GM12878 (cell line): ENCODE measurements around the gene HSPA12A. TPM values are rescaled to one million over a fixed set of nuclear protein-coding genes. Genes with fewer than 3 reads are reported as not detected.

Experiments used
- ATAC-seq: fragments of 200-7000 bp; cut with Tn5 transposase; 3 replicates; pipeline ENCODE4 v1.9.1; 2020; ENCODE audit warnings: mild to moderate bottlenecking, moderate library complexity
- BruUV-seq: library from RNA; stranded (reverse); fragments of 400-500 nt; replicated peaks from 2 replicates; lab custom pipeline; 2021; lab: Mats Ljungman, UMichigan
- CTCF ChIA-PET: fragments of 300-600 bp; sonication (Branson Sonifier 250); formaldehyde crosslinking; extraction: SDS; loops from one replicate; lab custom pipeline; 2021; ENCODE audit warnings: inconsistent platforms; lab: Yijun Ruan, JAX
- POLR2A ChIA-PET: fragments of 350-600 bp; formaldehyde crosslinking; extraction: SDS; loops from one replicate; lab custom pipeline; 2021; ENCODE audit warnings: inconsistent platforms; lab: Charles Lee
- RAD21 ChIA-PET: fragments of 300-600 bp; sonication (Branson Sonifier 250); formaldehyde crosslinking; loops from one replicate; lab custom pipeline; 2023; ENCODE audit warnings: antibody characterized with exemption; ENCODE audit not compliant: unreplicated experiment; lab: Charles Lee
- SMC1A ChIA-PET: fragments of 300-600 bp; sonication (Branson Sonifier 250); formaldehyde crosslinking; loops from one replicate; lab custom pipeline; 2023; ENCODE audit not compliant: unreplicated experiment, uncharacterized antibody; lab: Charles Lee
- DNase-seq: peaks from one replicate; pipeline ENCODE4 v3.0.0-alpha.2; 2011; ENCODE audit warnings: low read depth, low spot score
- FAIRE-seq: peaks from 3 replicates; lab custom pipeline; 2011; peaks lifted over from hg19 to GRCh38; lab: Jason Lieb, UNC
- H2AFZ ChIP-seq: 2 replicates; pipeline ENCODE4 v1.6.0; 2011; ENCODE audit warnings: low read depth, low read length, control low read depth; ENCODE audit not compliant: control insufficient read depth
- H3K27ac ChIP-seq: 2 replicates; pipeline ENCODE4 v1.5.1; 2011; ENCODE audit warnings: control low read depth; ENCODE audit not compliant: control insufficient read depth, insufficient read depth
- H3K27me3 ChIP-seq, 2 experiments: replicated peaks in 1 of 2; 2 replicates each; pipeline versions ENCODE4 v1.6.0 to v1.6.1; 2011; ENCODE audit warnings: low read length in 1 of 2; ENCODE audit not compliant: control insufficient read depth in 2 of 2, insufficient read depth in 2 of 2
- H3K36me3 ChIP-seq, 2 experiments: 2 replicates each; pipeline ENCODE4 v1.5.1; 2011; ENCODE audit warnings: low read length in 1 of 2; ENCODE audit not compliant: control insufficient read depth in 2 of 2, insufficient read depth in 2 of 2
- H3K4me1 ChIP-seq: 2 replicates; pipeline ENCODE4 v1.6.1; 2011; ENCODE audit warnings: mild to moderate bottlenecking, low read length, moderate library complexity, mixed read lengths; ENCODE audit not compliant: control insufficient read depth, insufficient read depth
- H3K4me2 ChIP-seq: 2 replicates; pipeline ENCODE4 v1.6.0; 2011; ENCODE audit warnings: control low read depth; ENCODE audit not compliant: control insufficient read depth, insufficient read depth
- H3K4me3 ChIP-seq: fragments of 200-600 bp; sonication (generic); 2 replicates; pipeline ENCODE4 v1.5.1; 2016
- H3K79me2 ChIP-seq: 2 replicates; pipeline ENCODE4 v1.6.0; 2011; ENCODE audit warnings: low read length; ENCODE audit not compliant: control insufficient read depth, insufficient read depth
- H3K9ac ChIP-seq: 2 replicates; pipeline ENCODE4 v1.8.0; 2011; ENCODE audit warnings: low read length, control low read depth, mixed read lengths; ENCODE audit not compliant: control insufficient read depth, insufficient read depth
- H3K9me3 ChIP-seq: replicated peaks from 3 replicates; pipeline ENCODE4 v1.5.1; 2011; ENCODE audit warnings: mild to moderate bottlenecking, low read length; ENCODE audit not compliant: control insufficient read depth, insufficient read depth
- H4K20me1 ChIP-seq: 2 replicates; pipeline ENCODE4 v1.6.0; 2011; ENCODE audit not compliant: control insufficient read depth, insufficient read depth
- FOS ChIP-seq: IDR thresholded peaks from 3 replicates; pipeline ENCODE4 v1.6.1; 2011; ENCODE audit warnings: borderline replicate concordance; ENCODE audit not compliant: insufficient read length; ENCODE audit errors: extremely low read depth
- JUNB ChIP-seq: IDR thresholded peaks from 2 replicates; pipeline ENCODE4 v1.6.1; 2016; ENCODE audit warnings: antibody characterized with exemption, mild to moderate bottlenecking
- MYC ChIP-seq: IDR thresholded peaks from 2 replicates; pipeline ENCODE4 v1.6.1; 2011; ENCODE audit warnings: mild to moderate bottlenecking, low read length, moderate library complexity, inconsistent platforms; ENCODE audit not compliant: insufficient read depth, insufficient replicate concordance, insufficient read length, severe bottlenecking
- NFIC ChIP-seq: IDR thresholded peaks from 2 replicates; pipeline ENCODE4 v1.6.1; 2012; ENCODE audit warnings: low read depth, mild to moderate bottlenecking, inconsistent platforms, low read length, moderate library complexity
- POLR2A ChIP-seq: IDR thresholded peaks from 2 replicates; pipeline ENCODE4 v1.6.1; 2011; ENCODE audit warnings: low read depth, mild to moderate bottlenecking, low read length
- SMAD5 ChIP-seq: IDR thresholded peaks from 2 replicates; pipeline ENCODE4 v1.6.1; 2016; ENCODE audit warnings: antibody characterized with exemption, low read depth
- TCF12 ChIP-seq: IDR thresholded peaks from 2 replicates; pipeline ENCODE4 v1.6.1; 2011; ENCODE audit warnings: low read depth, mild to moderate bottlenecking, low read length
- ZNF24 ChIP-seq: fragments of 450-650 bp; IDR thresholded peaks from 2 replicates; pipeline ENCODE4 v1.6.1; 2017; ENCODE audit warnings: antibody characterized with exemption, mild to moderate bottlenecking
- WGBS: methylation state at CpG from one replicate; pipeline ENCODE4 v1.1.6; 2016; ENCODE audit warnings: low lambda C conversion rate; ENCODE audit not compliant: insufficient replicate concordance, insufficient coverage; ENCODE audit errors: missing lambda C conversion rate; 5-methylcytosine and 5-hydroxymethylcytosine counted together
- in situ Hi-C: fragments of 300-500 bp; cut with MboI; formaldehyde crosslinking; loops from 9 replicates; pipeline ENCODE4 v1.14.3; 2018; ENCODE audit warnings: mixed read lengths
- intact Hi-C: fragments of 100-400 bp; cut with micrococcal nuclease; formaldehyde crosslinking; loops from one replicate; pipeline ENCODE4 v1.14.2; 2022; ENCODE audit not compliant: unreplicated experiment
- polyA plus RNA-seq, 11 experiments: library from polyadenylated mRNA; depleted of rRNA in 4 of 11; unstranded in 6 of 11; stranded (reverse) in 5 of 11; fragments of >200 nt; fragmentation: Nextera tagmentation in 4 of 11; fragmentation: Illumina TruSeq in 1 of 11; extraction: Ambion mirVana in 4 of 11; extraction: Trizol in 1 of 11; gene quantifications; 1 replicate in 1 of 11; 2 replicates in 10 of 11; pipeline versions ENCODE4 v1.2.1 to v1.2.3, GENCODE V29; 2011 to 2016; ENCODE audit warnings: inconsistent platforms in 2 of 11, missing spikeins in 2 of 11, low read depth in 1 of 11
- total RNA-seq, 4 experiments: library from RNA; depleted of rRNA in 3 of 4; stranded (reverse); fragments of >200 nt in 3 of 4; fragmentation: Illumina TruSeq in 1 of 4; extraction: Trizol in 1 of 4; gene quantifications; 2 replicates each; pipeline versions ENCODE4 v1.2.1 to v1.2.3, GENCODE V29; 2013 to 2021

Gene HSPA12A
- total and polyA plus RNA-seq, 10 of the 15 experiments (the other 5 are each of a cell fraction or from before 2014, with no cell fraction given), result 0.90 to 20.2 (median 2.8) TPM

DNA sequence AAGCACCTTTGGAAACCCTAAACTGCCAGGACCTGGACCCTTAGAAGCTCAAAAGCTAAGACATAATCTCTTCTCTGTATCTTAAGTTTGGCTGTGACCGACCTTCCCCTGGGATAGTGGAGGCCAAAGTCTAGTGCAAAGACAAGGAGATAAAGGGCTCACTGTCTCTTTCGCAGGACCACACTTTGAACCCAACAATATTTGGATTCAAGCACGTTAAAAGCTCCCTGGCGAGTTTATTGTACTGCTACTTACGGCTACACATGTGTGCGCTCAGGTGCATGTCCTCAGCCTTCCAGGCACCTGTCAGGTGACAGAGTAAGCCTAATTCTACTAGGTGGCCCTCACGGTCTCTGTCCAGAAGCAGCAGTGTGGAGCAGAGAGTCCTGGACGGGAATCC lies 65.7 kb downstream of the HSPA12A start:
- ChIA-PET SMC1A (no interaction called here), CTCF (no interaction called here), RAD21 (no interaction called here), POLR2A (no interaction called here)
- Histone ChIP-seq H4K20me1 (no peaks in the 10 kb centered on the region), H3K4me3 (no peak overlapping the region), H3K9me3 (no peaks in the 10 kb centered on the region), H3K4me1 (no peaks in the 10 kb centered on the region), H3K36me3 (no peaks in the 10 kb centered on the region), H2AFZ (no peak overlapping the region), H3K9ac (no peak overlapping the region), H3K27ac (no peak overlapping the region), H3K4me2 (no peak overlapping the region), H3K27me3 (no peaks in the 10 kb centered on the region; a peak in 1 of 4 replicates), H3K79me2 (no peaks in the 10 kb centered on the region)
- intact Hi-C loops, result no loop called here
- ATAC-seq (no peak), DNase-seq (no peak), FAIRE-seq (no peak)
- WGBS, result 13% methylated on average over 8 of the region's 8 CpGs
- BruUV-seq, result no TSS peak
- no peak for TF ChIP-seq NFIC
- no peak for TF ChIP-seq ZNF24
- no peak for TF ChIP-seq MYC
- no peak for TF ChIP-seq SMAD5
- no peak for TF ChIP-seq FOS
- no peak for TF ChIP-seq POLR2A
- TF ChIP-seq TCF12, result no peak
- in situ Hi-C loops, result no loop called here

DNA sequence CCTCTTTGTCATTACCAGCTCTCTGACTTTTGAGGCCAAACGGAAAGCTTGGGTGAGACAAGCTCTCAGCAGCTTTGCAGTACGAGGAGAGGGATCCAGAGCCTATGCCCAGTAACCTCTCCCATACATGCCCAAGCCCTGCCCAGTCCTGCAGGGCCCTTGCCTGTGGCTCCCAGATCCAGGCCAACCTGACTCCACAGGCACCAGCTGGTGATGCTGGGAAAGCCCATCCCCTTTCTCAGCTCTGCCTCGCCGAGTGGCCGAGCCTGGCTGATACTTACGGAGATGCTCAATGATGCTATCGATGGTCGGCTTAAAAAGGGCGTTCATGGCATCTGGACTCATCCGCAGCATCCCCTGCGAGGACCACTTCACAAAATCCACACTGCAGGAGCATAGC lies 66.2 kb downstream of the HSPA12A start:
- no peak overlapping the region for H2AFZ ChIP-seq
- H3K27ac ChIP-seq, result no peak overlapping the region
- H4K20me1 ChIP-seq, result no peaks in the 10 kb centered on the region
- FAIRE-seq (no peak), ATAC-seq (no peak), DNase-seq (no peak)
- H3K36me3 ChIP-seq, result no peaks in the 10 kb centered on the region
- H3K27me3 ChIP-seq, result no peaks in the 10 kb centered on the region; a peak in 1 of 4 replicates
- no TSS peak for BruUV-seq
- ChIA-PET CTCF (no interaction called here), SMC1A (no interaction called here), POLR2A (no interaction called here), RAD21 (no interaction called here)
- intact Hi-C loops, result no loop called here
- no peaks in the 10 kb centered on the region for H3K79me2 ChIP-seq
- no peak overlapping the region for H3K9ac ChIP-seq
- in situ Hi-C loops, result no loop called here
- no peak overlapping the region for H3K4me3 ChIP-seq
- no peak overlapping the region for H3K4me2 ChIP-seq
- H3K4me1 ChIP-seq, result no peaks in the 10 kb centered on the region
- no peaks in the 10 kb centered on the region for H3K9me3 ChIP-seq
- TF ChIP-seq JUNB, result no peak
- 47% methylated on average over 10 of the region's 11 CpGs for WGBS
